ENCODE data around the gene ARHGAP44. TPM values are rescaled to one million over a fixed set of nuclear protein-coding genes. Genes with fewer than 3 reads are reported as not detected.

Gene ARHGAP44
- total RNA-seq, 1 experiment from 2014 or later: 9.9 TPM

- no peak overlapping the region for H2BK12ac ChIP-seq (ENCODE audit: insufficient read length, low read depth, low read length)
- H3K9ac ChIP-seq (ENCODE audit: extremely low read depth, insufficient read length, low read length): no peak overlapping the region
- no peaks in the 10 kb centered on the region; the same call in 1 of the 2 replicates for H3K27me3 Mint-ChIP-seq (ENCODE audit: low read depth)
- no peaks in the 10 kb centered on the region for H3K9me3 ChIP-seq (ENCODE audit: control insufficient read depth, low read depth, low read length)
- H3K4me1 ChIP-seq (ENCODE audit: insufficient read depth, low read length): no peaks in the 10 kb centered on the region; the same call in 1 of the 2 replicates
- H3K4me2 ChIP-seq (ENCODE audit: insufficient read depth, insufficient read length, low read length): no peak overlapping the region
- peaks cover 0 to 5% of the 10 kb centered on the region in 2 experiments; a peak in 1 of 5 replicates for H3K9me3 Mint-ChIP-seq
- no peak overlapping the region for H3K14ac ChIP-seq (ENCODE audit: insufficient read depth, low read length)
- H2AFZ ChIP-seq (ENCODE audit: low read length): no peak overlapping the region
- H3K27me3 ChIP-seq (ENCODE audit: insufficient read depth, low read length): no peaks in the 10 kb centered on the region
- WGBS (ENCODE audit: extremely low coverage, insufficient read length, low lambda C conversion rate): no CpG with 5 or more reads among the region's 2 CpGs
- no peak overlapping the region for H4K5ac ChIP-seq (ENCODE audit: insufficient read length, low read depth, low read length)
- no peak overlapping the region for H2AK5ac ChIP-seq (ENCODE audit: insufficient read length, low read length)
- H3K18ac ChIP-seq (ENCODE audit: insufficient read length, low read depth, low read length): no peak overlapping the region
- H3T11ph ChIP-seq (ENCODE audit: low read length): no peak overlapping the region
- no peaks in the 10 kb centered on the region for H4K20me1 ChIP-seq (ENCODE audit: control insufficient read depth, insufficient read depth, insufficient read length)
- no peak overlapping the region for H3K56ac ChIP-seq (ENCODE audit: insufficient read length, low read depth, low read length)
- H2BK15ac ChIP-seq (ENCODE audit: low read depth, low read length): no peak overlapping the region
- no peak overlapping the region for H3K4me3 Mint-ChIP-seq
- peaks cover 4 to 8% of the 10 kb centered on the region in 2 experiments; a peak in 3 of 4 replicates for H3K4me1 Mint-ChIP-seq
- no peak overlapping the region for H2BK20ac ChIP-seq (ENCODE audit: low read depth, low read length, poor library complexity, severe bottlenecking)
- H3K4ac ChIP-seq (ENCODE audit: low read depth, low read length): no peak overlapping the region
- no peaks in the 10 kb centered on the region for H3K79me2 ChIP-seq (ENCODE audit: insufficient read depth, low read length)
- no peak overlapping the region for H3K27ac Mint-ChIP-seq
- H3K36me3 Mint-ChIP-seq (ENCODE audit: insufficient read depth in 1 of 3, low read depth in 3 of 3): peaks cover 2 to 9% (median 3%) of the 10 kb centered on the region in 3 experiments; a peak in 5 of 7 replicates
- no peak overlapping the region for H2BK5ac ChIP-seq (ENCODE audit: insufficient read length, low read length)
- H3K23me2 ChIP-seq (ENCODE audit: insufficient read length, low read depth, low read length, poor library complexity, severe bottlenecking): no peaks in the 10 kb centered on the region
- DNase-seq: no peak
- TF ChIP-seq CTCF (conservative IDR thresholded peaks at IDR 0.05): no peak
- H3K27ac ChIP-seq (ENCODE audit: insufficient read length, low read depth, low read length): no peak overlapping the region
- H4K91ac ChIP-seq (ENCODE audit: insufficient read length, low read depth, low read length): no peak overlapping the region
- no peak overlapping the region for H2BK120ac ChIP-seq (ENCODE audit: low read depth, low read length, poor library complexity, severe bottlenecking)
- no peak overlapping the region for H3K23ac ChIP-seq (ENCODE audit: insufficient read length, low read depth, low read length)
- H4K8ac ChIP-seq (replicated peaks; ENCODE audit: insufficient read length, low read depth, low read length): no peak overlapping the region
- no peaks in the 10 kb centered on the region for H3K79me1 ChIP-seq (ENCODE audit: insufficient read depth, low read depth, low read length, poor library complexity, severe bottlenecking)
Measured at GRCh38 chr17:12857592-12857991, 68.3 kb downstream of the ARHGAP44 start.
